HG03469 (cell line): Measurements from ENCODE around the gene RAET1G.
"Not testable (repeated sequence)": the region's sequence is repeated elsewhere in the genome, so short reads cannot be mapped to it uniquely, and the experiment has no call there.

ENCODE experiments used
- ATAC-seq: cut with Tn5 transposase; IDR thresholded peaks from one replicate; pipeline ENCODE4 v1.9.1; 2021; ENCODE audit warnings: mild to moderate bottlenecking, moderate library complexity, moderate number of reproducible peaks; ENCODE audit not compliant: unreplicated experiment

The RAET1G gene, protein sequence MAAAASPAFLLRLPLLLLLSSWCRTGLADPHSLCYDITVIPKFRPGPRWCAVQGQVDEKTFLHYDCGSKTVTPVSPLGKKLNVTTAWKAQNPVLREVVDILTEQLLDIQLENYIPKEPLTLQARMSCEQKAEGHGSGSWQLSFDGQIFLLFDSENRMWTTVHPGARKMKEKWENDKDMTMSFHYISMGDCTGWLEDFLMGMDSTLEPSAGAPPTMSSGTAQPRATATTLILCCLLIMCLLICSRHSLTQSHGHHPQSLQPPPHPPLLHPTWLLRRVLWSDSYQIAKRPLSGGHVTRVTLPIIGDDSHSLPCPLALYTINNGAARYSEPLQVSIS

DNA sequence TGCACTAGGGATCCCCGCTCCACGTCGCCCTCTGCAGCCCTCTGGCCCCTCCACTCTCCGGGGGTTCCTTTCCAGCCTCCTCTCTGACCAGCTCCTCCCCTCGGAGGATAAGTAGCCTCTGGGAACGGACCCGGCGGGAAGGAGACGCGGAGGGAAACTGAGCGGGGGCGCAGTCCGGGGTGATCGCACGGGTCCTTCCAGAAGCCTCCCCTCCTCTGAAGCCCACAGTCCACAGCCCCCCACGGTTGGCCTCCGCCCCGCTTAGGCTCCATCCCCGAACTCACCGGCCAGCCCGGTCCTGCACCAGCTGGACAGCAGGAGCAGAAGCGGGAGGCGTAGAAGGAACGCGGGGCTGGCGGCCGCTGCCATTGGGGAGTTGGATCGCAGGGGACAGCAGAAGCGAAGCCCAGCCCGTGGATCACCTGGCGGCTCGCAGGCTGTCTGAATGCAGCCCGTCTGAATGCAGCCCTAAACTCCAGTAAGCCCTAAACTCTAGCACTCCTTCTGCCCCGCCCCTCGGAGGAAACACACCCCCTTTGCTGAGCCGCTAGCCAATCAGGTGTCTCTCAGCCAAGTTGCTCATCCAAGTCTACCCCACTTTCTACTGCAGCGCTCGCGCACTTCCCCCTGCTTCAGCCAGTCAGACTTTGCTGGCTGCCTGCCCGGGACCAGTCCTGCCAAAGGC is at the start of gene RAET1G:
RAET1G (minus strand) TSS at position 480 of the 685 bp plus-strand sequence; CDS start at position 369, 111 bp downstream.
- ATAC-seq = no peak

DNA sequence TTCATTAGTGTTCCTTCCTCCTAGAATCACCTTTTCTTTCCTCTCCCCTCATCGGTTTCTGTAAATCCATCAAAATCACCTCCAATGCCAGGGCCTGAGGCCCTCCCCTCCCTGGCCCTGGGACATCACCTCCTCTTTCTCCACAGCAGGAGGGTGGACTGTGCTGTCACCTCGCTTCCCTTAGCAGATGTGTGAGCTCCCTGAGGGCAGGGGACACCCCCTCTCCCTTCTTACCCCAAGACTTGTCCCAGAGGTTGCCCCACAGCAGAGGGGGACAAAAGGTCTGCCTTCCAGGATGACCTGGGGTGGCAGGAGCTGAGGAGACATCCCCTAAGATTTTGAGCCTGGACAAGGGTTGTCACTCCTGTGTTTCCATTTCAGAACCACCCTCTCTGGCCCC is 46.7 kb upstream of the RAET1G start:
- no peak for ATAC-seq

DNA sequence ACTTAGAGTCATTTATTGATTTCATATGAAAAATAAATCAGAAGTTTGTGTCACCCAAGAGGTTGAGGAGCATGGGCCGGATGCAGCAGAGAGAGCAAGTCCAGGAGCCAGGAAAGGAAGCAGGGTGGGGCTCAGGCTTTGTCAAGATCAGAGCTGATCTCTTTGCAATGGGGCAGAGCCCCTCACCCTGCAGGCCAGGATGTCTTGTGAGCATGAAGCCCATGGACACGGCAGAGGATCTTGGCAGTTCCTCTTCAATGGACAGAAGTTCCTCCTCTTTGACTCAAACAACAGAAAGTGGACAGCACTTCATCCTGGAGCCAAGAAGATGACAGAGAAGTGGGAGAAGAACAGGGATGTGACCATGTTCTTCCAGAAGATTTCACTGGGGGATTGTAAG is 46.0 kb upstream of the RAET1G start:
- ATAC-seq = not testable (repeated sequence)

DNA sequence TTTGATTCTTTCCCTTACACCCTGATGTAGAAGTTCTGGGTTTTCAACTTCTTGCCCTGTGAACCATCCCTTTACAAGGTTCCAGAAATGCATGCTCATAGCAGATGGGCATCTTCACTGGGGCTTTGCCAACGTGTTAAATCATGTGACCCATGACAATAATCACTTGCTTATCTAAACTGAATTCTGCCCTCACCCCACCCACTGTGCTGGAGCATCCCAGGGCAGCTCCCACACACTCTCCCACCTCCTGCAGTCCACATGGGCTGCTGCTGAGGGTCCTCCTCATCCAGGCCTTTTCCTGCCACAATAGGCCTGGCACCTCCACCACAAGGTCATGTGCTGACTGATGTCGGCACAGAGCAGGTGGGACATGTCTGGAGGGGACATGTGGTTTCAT is 45.1 kb upstream of the RAET1G start:
- not testable (repeated sequence) for ATAC-seq

DNA sequence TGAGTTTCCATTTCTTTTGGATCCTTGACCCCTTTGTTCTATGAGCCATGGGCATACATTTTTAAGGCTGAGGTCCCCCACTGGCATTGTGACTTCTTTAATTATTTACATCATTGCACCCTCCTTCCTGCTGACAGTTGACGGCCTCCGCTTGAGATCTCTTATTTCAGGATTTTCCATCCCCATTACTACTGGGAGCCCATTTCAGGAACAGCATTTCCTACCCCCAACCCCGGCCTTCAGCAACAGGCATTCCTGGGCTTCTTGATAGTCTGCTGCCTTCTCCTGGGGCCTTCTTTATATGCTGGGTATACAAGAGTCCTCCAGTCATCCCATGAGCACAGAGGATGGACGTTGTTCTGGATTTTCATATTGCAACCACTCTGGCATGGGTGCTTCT is 44.7 kb upstream of the RAET1G start:
- no peak for ATAC-seq

DNA sequence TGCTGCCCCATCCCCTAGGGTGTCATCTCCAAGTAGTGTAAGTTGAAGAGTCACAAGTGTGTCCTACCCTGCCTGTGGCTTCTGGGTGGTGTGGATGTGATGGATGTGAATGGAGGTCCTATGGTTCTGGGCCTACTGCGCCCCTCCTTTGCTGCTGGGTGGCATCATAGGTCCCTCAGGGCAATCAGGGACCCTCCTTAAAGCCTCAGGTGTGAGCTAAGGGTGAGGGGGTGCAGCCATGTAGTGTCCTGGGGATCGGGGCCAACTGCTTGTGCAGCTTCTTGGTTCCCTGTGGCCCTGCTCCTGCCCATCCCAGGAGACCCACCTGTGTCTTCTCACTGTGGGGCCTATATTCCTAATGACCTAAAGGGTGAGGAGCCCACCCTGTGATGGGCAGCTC is 43.4 kb upstream of the RAET1G start:
- not testable (repeated sequence) for ATAC-seq

DNA sequence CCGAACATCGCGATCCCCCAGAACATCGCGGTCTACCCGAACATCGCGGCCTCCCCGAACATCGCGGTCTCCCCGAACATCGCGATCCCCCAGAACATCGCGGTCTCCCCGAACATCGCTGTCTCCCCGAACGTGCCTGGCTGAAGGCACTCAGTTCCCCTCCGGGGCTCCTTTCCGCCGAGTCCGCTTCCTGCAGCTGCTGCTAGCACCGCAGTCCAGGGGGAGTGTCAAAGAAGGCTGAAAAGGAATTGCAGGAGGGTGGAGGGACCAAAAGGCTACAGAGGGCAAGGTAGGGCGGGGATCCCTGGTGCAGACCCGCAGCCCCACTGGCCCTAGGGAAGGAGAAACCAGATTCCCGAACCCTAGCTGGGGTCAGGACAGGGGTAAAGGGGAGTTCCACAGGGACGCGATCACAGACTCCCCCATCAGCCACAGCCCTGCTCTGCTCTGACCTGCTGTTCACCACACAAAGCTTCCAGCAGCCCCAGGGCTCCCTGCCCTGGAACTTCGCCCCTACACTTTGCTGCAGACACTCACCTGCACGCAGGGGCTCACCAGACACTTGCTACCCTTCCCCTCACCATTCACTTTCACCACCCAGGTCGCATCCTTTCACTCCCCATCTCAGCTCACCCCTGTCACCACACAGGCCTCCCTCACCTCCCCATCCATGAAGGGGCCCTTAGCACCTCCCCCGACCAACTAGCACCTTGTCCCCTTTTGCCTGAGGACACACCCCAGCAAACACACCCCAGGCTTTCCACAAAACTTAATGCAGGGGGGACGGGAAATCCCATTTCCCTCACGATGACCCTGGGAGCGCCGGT is 42.5 kb upstream of the RAET1G start:
- no peak for ATAC-seq

DNA sequence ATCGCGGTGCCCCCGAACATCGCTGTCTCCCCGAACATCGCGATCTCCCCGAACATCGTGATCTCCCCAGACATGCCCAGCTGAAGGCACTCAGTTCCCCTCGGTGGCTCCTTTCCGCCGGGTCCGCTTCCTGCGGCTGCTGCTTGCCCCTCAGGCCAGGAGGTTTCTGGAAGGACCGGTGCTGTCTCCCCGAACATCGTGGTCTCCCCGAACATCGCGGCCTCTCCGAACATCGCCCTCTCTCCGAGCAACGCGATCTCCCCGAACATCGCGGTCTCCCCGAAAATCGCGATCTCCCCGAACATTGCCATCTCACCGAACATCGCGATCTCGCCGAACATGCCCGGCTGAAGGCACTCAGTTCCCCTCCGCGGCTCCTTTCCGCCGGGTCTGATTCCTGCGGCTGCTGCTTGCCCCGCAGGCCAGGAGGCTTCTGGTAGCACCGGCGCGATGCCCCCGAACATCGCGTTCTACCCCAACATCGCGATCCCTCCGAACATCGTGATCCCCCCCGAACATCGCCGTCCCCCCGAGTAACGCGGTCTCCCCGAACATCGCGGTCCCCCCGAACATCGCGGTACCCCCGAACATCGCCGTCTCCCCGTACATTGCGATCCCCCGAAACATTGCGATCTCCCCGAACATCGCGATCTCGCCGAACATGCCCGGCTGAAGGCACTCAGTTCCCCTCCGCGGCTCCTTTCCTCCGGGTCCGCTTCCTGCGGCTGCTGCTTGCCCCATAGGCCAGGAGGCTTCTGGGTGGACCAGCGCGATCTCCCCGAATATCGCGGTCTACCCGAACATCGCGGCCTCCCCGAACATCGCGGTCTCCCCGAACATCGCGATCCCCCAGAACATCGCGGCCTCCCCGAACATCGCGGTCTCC is 41.6 kb upstream of the RAET1G start:
- ATAC-seq = no peak

DNA sequence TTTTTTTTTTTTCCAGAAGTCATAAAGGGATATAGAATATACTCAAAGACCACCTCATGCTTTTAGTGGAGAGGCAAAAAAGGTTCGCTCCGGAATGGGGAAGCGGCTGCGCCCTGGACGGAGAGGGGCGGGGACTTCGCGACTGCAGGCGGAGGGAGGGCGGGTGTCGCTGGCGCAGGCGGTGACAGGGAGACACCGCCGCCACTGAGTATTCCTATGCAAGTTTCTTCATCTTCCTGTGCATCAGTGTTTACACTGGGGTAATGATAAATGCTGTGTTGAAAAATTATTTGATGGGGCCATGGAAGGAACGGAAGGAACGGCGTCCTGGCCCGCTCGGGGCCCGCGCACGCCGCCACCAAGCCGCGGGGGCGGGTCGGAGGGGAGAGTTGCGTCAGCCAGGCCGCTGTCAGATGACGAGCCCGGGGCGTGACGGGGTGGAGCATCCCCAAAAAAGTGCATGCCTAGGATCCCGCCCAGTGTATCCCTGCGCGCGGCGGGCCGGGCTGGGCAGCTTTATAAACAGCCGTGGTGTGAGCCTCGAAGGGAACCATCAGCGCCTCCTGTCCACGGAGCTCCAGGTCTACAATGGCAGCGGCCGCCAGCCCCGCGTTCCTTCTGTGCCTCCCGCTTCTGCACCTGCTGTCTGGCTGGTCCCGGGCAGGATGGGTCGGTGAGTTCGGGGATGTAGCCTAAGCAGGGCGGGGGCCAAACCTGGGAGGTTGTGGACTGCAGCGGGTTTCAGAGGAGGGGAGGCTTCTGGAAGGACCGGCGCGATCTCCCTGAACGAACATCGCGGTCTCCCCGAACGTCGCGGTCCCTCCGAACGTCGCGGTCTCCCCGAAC is 40.8 kb upstream of the RAET1G start, which contains the start of gene ULBP1:
ULBP1 (plus strand) TSS at position 482 of the 846 bp plus-strand sequence; CDS start at position 589, 107 bp downstream.
- ATAC-seq = peak; percentile 47

DNA sequence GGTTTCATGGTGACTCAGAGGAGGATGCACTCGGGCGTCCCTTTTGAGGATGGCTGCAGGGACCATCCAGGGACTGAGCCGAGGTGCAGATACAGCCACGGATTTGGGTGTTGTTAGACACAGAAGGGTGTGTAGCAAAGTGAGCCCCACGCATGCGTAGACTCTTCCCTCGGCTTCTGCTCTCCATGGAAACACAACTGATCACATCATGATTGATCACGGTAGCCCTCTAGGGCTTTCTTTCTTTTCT is 40.2 kb upstream of the RAET1G start:
- no peak for ATAC-seq

DNA sequence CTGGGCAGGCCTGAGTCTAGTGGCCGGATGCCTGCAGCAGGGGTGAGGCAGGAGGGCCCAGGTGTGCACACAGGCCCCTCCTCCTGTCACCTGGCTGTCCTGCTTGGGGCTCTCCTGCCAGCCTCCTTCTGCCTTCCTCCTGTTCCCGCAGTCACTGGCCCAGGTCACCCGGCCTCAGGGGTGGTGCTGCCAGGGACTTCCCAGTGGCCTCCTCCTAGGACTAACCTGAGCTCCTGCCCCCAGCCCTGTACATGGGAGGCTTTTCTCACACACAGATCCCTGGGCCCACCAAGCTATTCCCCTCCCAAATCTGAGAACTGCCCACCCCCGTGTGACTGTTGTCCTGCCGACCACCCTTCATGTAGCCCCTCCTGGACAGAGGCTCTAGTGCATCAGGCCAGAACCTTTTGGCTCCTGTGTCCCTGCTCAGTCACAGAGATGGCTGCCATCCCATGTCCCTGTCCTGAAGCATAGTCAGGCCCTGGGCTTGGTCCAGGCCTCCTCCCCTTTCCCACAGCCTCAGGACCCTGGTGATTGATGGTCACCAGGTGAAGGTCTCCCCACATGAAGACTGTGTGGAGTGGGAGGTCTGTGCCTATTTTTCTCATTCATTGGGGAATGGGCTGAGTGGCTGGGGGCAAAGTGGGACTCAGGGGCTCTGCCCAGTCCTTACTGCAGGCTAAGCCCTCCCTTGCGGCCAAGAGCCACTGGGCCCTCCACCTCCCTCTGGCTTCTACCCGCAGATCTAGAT is 39.7 kb upstream of the RAET1G start:
- ATAC-seq = no peak

DNA sequence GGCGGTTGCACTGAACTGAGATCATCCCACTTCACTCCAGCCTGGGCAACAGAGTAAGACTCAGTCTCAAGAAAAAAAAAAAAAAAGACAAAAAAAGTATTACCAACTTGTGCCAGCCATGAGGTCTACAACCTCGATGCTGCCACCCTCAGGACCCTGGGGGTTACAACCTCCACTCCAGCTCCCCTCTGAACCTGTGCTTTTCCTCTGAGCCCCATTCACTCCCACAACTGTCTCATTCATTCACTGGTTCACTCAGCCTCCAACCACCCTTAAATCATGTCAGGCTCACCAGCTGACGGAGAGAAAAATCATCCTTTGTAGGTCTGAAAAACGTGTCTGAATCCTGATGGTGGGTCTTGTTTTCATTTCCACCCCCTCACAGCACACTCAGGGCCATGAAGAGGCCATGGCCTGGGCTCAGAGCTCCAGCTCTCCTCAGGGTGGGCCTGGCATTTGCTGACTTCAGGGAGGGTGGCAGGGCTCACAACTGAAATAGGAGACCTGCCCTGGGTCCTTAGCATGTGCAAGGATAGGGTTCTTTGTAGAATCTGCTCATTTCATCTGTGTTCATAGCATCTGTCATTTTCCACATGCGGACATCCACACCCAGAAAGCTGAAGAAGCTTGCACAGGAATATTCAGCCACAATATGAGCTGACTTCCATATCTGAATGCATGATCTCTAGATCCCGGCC is 39.0 kb upstream of the RAET1G start:
- ATAC-seq = no peak

DNA sequence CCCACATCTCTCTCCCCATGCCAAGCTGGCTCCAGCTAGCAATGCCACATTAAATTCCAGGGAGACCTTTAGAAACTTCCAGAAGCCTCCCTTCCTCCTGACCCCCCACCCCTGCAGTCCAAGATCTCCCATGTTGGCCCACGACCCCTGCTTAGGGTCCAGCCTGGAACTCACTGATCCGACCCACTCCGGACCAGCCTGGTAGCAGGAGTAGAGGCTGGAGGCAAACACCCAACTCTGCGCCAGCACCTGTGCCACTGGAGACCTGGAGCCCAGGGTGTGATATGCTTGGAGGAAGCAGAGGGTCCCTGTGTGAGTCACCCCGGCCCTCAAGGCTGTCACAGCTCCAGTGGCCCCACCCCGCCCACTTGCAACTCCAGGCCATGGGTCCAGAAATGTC is 37.6 kb upstream of the RAET1G start:
- no peak for ATAC-seq

DNA sequence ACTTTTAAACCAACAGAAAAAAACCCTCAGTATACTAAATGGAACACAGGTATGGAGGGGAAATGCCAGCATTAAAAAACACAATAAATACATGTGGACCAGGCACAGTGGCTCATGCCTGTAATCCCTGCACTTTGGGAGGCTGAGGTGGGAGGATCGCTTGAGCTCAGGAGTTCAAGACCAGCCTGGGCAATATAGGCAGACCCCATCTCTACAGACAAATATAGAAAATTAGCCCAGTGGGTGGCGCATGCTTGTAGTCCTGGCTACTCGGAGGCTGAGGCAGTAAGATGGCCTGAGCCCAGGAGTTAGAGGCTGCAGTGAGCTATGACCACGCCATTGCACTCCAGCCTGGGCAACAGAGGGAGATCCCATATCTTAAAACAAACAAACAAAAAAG is 36.9 kb upstream of the RAET1G start:
- not testable (repeated sequence) for ATAC-seq

DNA sequence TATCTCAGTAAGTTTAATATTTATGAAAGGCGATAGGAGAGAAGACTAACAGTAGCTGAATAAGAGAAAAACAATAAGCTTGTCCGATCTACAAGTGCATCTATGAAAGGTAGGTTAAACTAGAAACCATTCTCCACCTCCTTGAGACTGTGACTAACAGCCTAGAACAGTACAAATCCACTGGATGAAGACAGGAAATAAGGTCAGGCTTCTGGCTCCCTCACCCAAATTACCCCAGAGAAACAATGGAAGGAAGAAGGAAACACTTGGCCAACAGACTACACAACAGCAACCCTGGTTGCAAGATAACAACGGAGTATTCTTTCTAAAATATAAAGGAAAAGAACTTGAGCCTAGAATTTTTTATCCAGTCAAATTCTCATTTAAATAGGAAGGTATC is 35.2 kb upstream of the RAET1G start:
- not testable (repeated sequence) for ATAC-seq

DNA sequence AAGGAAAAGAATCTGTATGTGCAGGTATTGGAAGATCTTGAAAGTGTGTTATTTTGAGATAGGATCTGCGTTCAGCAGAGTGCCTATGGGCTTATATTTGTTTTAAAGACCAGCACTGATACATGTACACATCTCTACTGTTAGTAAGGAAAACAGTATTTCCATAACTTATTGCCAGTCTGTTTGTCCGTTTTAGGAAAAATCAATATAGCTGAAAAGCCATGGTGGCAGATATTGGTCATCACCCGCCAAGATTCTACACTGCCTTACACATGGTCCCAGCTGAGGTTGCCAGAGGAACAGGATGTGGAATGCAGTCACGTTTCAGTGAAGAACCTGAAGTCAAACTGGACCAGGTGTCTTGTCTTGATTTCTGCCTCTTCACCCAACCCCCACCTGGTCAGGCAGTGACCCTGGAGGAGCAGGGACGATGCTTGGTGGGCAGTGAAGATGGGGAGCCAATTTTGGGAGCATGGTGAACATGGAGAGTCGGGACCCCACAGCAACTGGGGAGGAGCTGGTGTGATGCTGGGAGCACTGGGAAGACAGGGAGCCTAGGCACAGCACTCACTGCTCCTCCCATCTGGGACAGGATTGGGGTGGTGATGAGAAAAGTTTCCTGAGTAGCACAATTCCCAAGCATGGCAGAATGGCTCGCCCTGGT is 32.9 kb upstream of the RAET1G start:
- ATAC-seq = not testable (repeated sequence)

DNA sequence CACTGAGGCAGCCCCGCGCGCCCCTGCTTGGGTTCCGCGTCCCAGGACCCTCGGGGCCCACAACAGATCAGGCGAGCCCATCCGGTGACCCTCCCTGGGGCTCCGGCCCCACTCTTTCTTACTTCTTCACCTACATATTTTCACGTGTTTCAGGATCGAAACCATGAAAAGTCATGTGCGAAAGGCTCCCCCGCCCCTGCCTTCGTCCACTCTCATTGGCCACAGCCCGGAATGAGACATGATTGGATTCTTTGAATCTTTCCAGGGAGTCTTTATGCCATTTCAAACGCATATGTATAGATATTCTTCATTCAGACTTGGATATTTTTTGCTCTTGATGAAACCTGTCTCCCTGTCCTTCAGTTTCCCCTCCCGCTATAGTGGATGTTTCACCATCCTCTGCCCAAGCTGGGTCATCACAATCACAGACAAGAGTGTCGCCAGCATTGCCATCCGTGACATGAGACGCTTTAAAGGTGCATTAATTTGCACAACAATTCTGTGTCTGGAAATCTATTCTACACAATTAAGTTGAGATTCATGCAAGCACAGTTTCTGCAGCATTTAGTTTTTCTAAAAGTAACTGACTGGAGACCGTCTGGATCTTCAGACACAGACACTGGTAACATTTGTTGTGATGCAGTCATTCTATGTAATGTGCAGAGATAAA is 32.2 kb upstream of the RAET1G start:
- not testable (repeated sequence) for ATAC-seq
